Neural cell (in vitro differentiated cells): Measurements from ENCODE around the gene PIM2. TPM values are rescaled to one million over a fixed set of nuclear protein-coding genes. Genes with fewer than 3 reads are reported as not detected.

Experiments used
- H2AFZ ChIP-seq: fragments of 200-600, 300-800 bp; sonication (generic), shearing (Covaris generic); 2 replicates; pipeline ENCODE4 v1.6.0; 2014; ENCODE audit warnings: low read depth, mild to moderate bottlenecking, antibody characterized with exemption, low read length, moderate library complexity
- H3F3A ChIP-seq: fragments of 200-600 bp; shearing (Covaris generic); 2 replicates; pipeline ENCODE4 v1.6.1; 2016; ENCODE audit warnings: mild to moderate bottlenecking, moderate library complexity, mixed read lengths, antibody characterized with exemption, low read length; ENCODE audit not compliant: insufficient read depth, poor library complexity, severe bottlenecking
- H3K27ac ChIP-seq: fragments of 200-600, 300-800 bp; sonication (generic), shearing (Covaris generic); 2 replicates; pipeline ENCODE4 v1.5.1; 2014; ENCODE audit warnings: mild to moderate bottlenecking, low read length, moderate library complexity
- H3K27me3 ChIP-seq: fragments of 300-800, 200-600 bp; sonication (generic), shearing (Covaris generic); 2 replicates; pipeline ENCODE4 v1.6.0; 2014; ENCODE audit warnings: mild to moderate bottlenecking, low read depth, low read length, moderate library complexity; ENCODE audit not compliant: insufficient read depth
- H3K36me3 ChIP-seq: fragments of 300-800, 200-600 bp; sonication (generic), shearing (Covaris generic); 2 replicates; pipeline ENCODE4 v1.5.1; 2014; ENCODE audit warnings: mild to moderate bottlenecking, antibody characterized with exemption, low read length, moderate library complexity; ENCODE audit not compliant: insufficient read depth
- H3K4me2 ChIP-seq: fragments of 300-800, 200-600 bp; sonication (generic), shearing (Covaris generic); 2 replicates; pipeline ENCODE4 v1.6.0; 2014; ENCODE audit warnings: mild to moderate bottlenecking, low read length
- H3K4me3 ChIP-seq: fragments of 300-800, 200-600 bp; sonication (generic), shearing (Covaris generic); 2 replicates; pipeline ENCODE4 v1.5.1; 2014; ENCODE audit warnings: mild to moderate bottlenecking, low read length, moderate library complexity
- H3K79me2 ChIP-seq: fragments of 200-600 bp; shearing (Covaris generic); replicated peaks from 2 replicates; pipeline ENCODE4 v1.6.0; 2014; ENCODE audit warnings: mild to moderate bottlenecking, low read length, moderate library complexity; ENCODE audit not compliant: insufficient read depth
- H3K9ac ChIP-seq: fragments of 300-800, 200-600 bp; sonication (generic), shearing (Covaris generic); 2 replicates; pipeline ENCODE4 v1.6.1; 2016; ENCODE audit warnings: mild to moderate bottlenecking, low read length, mixed read lengths
- H3K9me2 ChIP-seq: fragments of 200-600 bp; shearing (Covaris generic); 2 replicates; pipeline ENCODE4 v1.6.1; 2016; ENCODE audit warnings: mild to moderate bottlenecking, low read length, mixed read lengths; ENCODE audit not compliant: insufficient read depth
- H3K9me3 ChIP-seq: fragments of 200-600, 300-800 bp; sonication (generic), shearing (Covaris generic); 2 replicates; pipeline ENCODE4 v1.6.1; 2016; ENCODE audit warnings: mild to moderate bottlenecking, mixed run types, low read length, moderate library complexity, mixed read lengths
- H4K20me1 ChIP-seq: fragments of 200-600 bp; shearing (Covaris generic); 2 replicates; pipeline ENCODE4 v1.6.1; 2016; ENCODE audit warnings: mild to moderate bottlenecking, mixed run types; ENCODE audit not compliant: insufficient read depth
- CTCF ChIP-seq: fragments of 450-650 bp; IDR thresholded peaks from 2 replicates; pipeline ENCODE4 v1.5.1; 2014; ENCODE audit warnings: antibody characterized with exemption, mild to moderate bottlenecking, moderate library complexity; ENCODE audit not compliant: poor library complexity, severe bottlenecking
- EP300 ChIP-seq: fragments of 450-650 bp; conservative IDR thresholded peaks from 2 replicates; pipeline ENCODE4 v1.6.1; 2014; ENCODE audit warnings: antibody characterized with exemption, mild to moderate bottlenecking, moderate library complexity; ENCODE audit not compliant: poor library complexity, severe bottlenecking
- EZH2 ChIP-seq: fragments of 200-600, 300-800 bp; shearing (Covaris generic), sonication (generic); IDR thresholded peaks from 2 replicates; pipeline ENCODE4 v1.6.1; 2014; ENCODE audit warnings: antibody characterized with exemption, low read length, borderline replicate concordance, mild to moderate bottlenecking; ENCODE audit not compliant: insufficient read depth, poor library complexity, severe bottlenecking
- MXI1 ChIP-seq: fragments of 450-650 bp; conservative IDR thresholded peaks from 2 replicates; pipeline ENCODE4 v1.6.1; 2014; ENCODE audit warnings: antibody characterized with exemption, mild to moderate bottlenecking; ENCODE audit not compliant: poor library complexity, severe bottlenecking
- POLR2AphosphoS5 ChIP-seq: IDR thresholded peaks from 2 replicates; pipeline ENCODE4 v1.6.1; 2012
- RAD21 ChIP-seq: fragments of 450-650 bp; conservative IDR thresholded peaks from 2 replicates; pipeline ENCODE4 v1.6.1; 2014; ENCODE audit warnings: antibody characterized with exemption, mild to moderate bottlenecking, moderate library complexity
- REST ChIP-seq: IDR thresholded peaks from 2 replicates; pipeline ENCODE4 v1.6.1; 2012; ENCODE audit warnings: borderline replicate concordance
- SMC3 ChIP-seq: fragments of 450-650 bp; conservative IDR thresholded peaks from 2 replicates; pipeline ENCODE4 v1.6.1; 2014; ENCODE audit warnings: antibody characterized with exemption, mild to moderate bottlenecking, moderate library complexity; ENCODE audit not compliant: poor library complexity
- TAF1 ChIP-seq: IDR thresholded peaks from 2 replicates; pipeline ENCODE4 v1.6.1; 2012; ENCODE audit warnings: low read depth
- polyA plus RNA-seq: library from polyadenylated mRNA; depleted of rRNA; stranded (reverse); fragments of >200 nt; gene quantifications from 2 replicates; pipeline ENCODE4 v1.2.3, GENCODE V29; 2014

The PIM2 gene
- polyA plus RNA-seq, 1 donor from 2014 or later: 8.9 TPM

GRCh38 chrX:48903290-48903689 lies 15.5 kb downstream of the PIM2 start:
- no peaks in the 10 kb centered on the region for H3K36me3 ChIP-seq
- H3K9me3 ChIP-seq: no peaks in the 10 kb centered on the region
- no peaks in the 10 kb centered on the region for H3K27me3 ChIP-seq
- no peak overlapping the region for H3K27ac ChIP-seq
- TF ChIP-seq RAD21 (no peak), CTCF (no peak), SMC3 (no peak), TAF1 (no peak), MXI1 (no peak), POLR2AphosphoS5 (no peak), REST (no peak), EZH2 (no peak), EP300 (no peak)
- no peaks in the 10 kb centered on the region for H4K20me1 ChIP-seq
- no peak overlapping the region for H3K9ac ChIP-seq
- H3F3A ChIP-seq: no peaks in the 10 kb centered on the region
- H3K79me2 ChIP-seq: no peaks in the 10 kb centered on the region
- H3K4me3 ChIP-seq: no peak overlapping the region
- no peak overlapping the region for H3K4me2 ChIP-seq
- H3K9me2 ChIP-seq: no peaks in the 10 kb centered on the region
- no peak overlapping the region for H2AFZ ChIP-seq

GRCh38 chrX:48902776-48903175 lies 16.0 kb downstream of the PIM2 start:
- H3K9me2 ChIP-seq: no peaks in the 10 kb centered on the region
- H3K4me2 ChIP-seq: no peak overlapping the region
- H3K4me3 ChIP-seq: no peak overlapping the region
- H3K36me3 ChIP-seq: no peaks in the 10 kb centered on the region
- no peaks in the 10 kb centered on the region for H3K9me3 ChIP-seq
- no peak overlapping the region for H2AFZ ChIP-seq
- no peaks in the 10 kb centered on the region for H3K79me2 ChIP-seq
- TF ChIP-seq POLR2AphosphoS5: no peak
- no peak for TF ChIP-seq EZH2
- TF ChIP-seq SMC3: no peak
- no peak for TF ChIP-seq RAD21
- TF ChIP-seq CTCF: no peak
- TF ChIP-seq MXI1: no peak
- no peak for TF ChIP-seq REST
- TF ChIP-seq TAF1: no peak
- TF ChIP-seq EP300: no peak
- H4K20me1 ChIP-seq: no peaks in the 10 kb centered on the region
- H3K27me3 ChIP-seq: no peaks in the 10 kb centered on the region
- no peaks in the 10 kb centered on the region for H3F3A ChIP-seq
- H3K9ac ChIP-seq: no peak overlapping the region
- no peak overlapping the region for H3K27ac ChIP-seq
